Posterior cingulate gyrus (tissue), 11 donors: ENCODE data around the gene ZNF580.

Experiments
- DNase-seq, 10 donors: peaks; one replicate each; pipeline versions ENCODE4 v3.0.0 to v3.0.0-alpha.2; 2020 to 2021; ENCODE audit warnings: mixed read lengths in 3 of 10
- intact Hi-C: fragments of 100-400 bp; cut with DNase I; formaldehyde crosslinking; loops from one replicate; pipeline ENCODE4 v1.15.1; 2023

Gene ZNF580

GRCh38 chr19:55674459-55674840 is 33.6 kb downstream of the ZNF580 start:
- DNase-seq = no peak
- intact Hi-C loops = no loop called here

DNA sequence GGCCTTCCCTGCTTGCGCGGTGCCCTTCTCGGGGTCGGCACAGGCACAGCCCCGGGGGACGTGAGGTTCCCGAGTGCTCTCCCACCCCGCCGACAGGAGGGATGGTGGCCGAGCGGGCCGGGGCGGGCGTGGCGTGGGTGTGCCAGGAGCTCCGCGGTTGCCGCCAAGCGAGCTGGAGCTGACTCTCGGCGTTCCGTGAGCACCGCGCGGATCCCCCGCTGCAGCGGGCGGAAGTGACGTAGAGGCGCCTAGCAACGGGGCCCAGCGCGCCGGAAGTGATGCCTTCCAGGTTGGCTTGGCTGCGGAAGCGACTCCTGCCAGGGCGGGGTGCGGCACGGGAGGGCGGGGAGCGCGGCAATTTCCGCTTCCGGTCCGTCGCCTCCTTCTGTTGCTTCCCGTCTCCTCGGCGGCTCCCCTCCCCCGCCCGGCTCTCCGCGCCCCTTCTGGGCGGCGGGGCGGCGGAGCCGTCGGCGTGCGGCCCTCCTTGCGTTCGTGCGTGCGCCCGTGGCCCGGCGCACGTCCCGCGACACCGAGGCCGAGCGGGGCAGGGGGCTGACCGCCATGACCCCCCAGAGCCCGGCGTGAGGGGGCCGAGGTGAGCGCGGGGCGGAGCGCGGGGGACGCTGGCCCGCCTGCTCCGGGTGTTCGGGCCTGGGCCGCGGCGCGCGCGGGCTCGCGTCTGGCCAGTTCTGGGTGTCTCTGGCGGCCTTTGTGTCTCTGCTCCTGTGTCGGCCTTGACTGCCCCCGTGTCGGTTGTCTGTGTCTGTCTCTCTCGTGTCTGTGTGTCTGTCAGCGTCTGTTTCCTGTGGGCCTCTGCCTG is 34.2 kb downstream of the ZNF580 start, which contains the start of gene EPN1:
EPN1 (plus strand) TSS at position 386 of the 820 bp plus-strand sequence. CDS start 3,402 bp downstream, outside the sequence.
- intact Hi-C loops = no loop called here
- DNase-seq = peak; percentile 95 to 100 (median 97)

GRCh38 chr19:55675661-55676354 is 35.0 kb downstream of the ZNF580 start:
- intact Hi-C loops = no loop called here
- no peak for DNase-seq

DNA sequence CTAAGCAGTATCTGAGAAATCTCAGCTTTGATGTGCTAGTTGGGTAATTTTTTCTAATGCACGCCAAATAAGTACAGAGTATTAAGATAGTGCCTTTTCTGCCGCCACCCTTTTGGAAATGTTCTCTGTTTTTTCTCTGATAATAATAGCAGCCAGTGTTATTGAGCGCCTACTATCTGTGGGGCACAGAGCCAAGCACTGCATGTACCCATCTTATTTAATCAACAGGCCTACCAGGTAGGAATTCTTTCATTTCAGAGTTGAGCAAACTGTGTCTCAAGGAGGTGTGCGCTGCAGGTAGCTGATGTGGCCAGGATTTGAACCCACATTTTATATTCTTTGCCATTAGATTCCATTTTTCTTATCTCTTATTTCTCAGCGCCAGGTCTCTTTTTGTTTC is 35.6 kb downstream of the ZNF580 start:
- DNase-seq = no peak
- intact Hi-C loops = no loop called here

GRCh38 chr19:55676889-55677505 is 36.2 kb downstream of the ZNF580 start:
- intact Hi-C loops = no loop called here
- no peak for DNase-seq

- intact Hi-C loops = no loop called here
- DNase-seq = no peak
These were observed 36.8 kb downstream of the ZNF580 start for GRCh38 chr19:55677572-55678028.

- intact Hi-C loops = no loop called here
- peak in 1 of 10 donors; percentile 26 for DNase-seq
These were observed 37.4 kb downstream of the ZNF580 start for GRCh38 chr19:55678121-55678671.

DNA sequence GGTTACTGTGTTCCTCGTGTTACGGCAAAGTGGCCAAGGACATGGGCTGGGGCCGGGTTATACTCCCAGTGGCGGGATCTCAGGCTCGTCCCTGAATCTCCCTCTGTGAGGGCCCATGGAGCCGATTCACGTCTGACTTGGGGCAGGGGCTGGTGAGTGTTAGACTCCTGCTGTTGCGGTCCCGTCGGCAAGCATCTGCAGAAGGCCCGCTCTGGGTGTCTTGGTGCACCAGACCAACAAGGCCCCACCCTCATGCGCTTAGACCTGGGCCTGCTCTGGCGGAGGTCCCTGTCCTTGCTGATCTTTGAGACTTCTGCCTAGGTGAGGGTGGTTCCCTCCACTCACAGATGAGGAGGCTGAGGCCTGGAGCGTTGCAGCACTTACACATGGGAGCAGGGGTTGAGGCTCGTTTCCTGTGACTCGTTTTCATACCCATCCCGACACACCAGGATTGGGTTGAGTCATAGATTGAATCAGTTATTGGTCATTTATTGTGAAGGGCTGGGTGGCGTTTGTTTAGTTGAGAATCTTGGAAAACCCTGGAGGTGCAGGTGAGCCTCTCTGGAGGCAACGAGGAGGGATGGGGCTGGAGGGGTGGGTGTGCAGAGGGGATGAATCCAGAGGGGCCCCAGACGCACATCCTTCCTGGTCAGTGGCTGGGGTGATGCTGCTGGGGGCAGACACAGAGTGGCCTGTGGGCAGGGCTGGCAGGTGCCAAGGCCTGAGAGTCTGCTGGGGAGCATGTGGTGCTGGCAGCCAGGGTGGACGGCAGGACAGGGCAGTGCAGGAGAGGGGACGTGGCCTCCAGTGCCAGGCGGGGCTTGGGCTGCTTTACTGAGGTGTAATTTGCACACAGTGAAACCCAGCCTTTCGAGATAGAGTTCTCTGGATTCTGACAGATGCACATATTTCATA is 38.8 kb downstream of the ZNF580 start:
- intact Hi-C loops = no loop called here
- DNase-seq = no peak

- DNase-seq = no peak
These were observed 39.7 kb downstream of the ZNF580 start for GRCh38 chr19:55680339-55681130.

GRCh38 chr19:55681131-55682092 is 40.6 kb downstream of the ZNF580 start:
- intact Hi-C loops = no loop called here

More at GRCh38 chr19:55680339-55681130, 39.7 kb downstream of the ZNF580 start:
- intact Hi-C loops = no loop called here

DNA sequence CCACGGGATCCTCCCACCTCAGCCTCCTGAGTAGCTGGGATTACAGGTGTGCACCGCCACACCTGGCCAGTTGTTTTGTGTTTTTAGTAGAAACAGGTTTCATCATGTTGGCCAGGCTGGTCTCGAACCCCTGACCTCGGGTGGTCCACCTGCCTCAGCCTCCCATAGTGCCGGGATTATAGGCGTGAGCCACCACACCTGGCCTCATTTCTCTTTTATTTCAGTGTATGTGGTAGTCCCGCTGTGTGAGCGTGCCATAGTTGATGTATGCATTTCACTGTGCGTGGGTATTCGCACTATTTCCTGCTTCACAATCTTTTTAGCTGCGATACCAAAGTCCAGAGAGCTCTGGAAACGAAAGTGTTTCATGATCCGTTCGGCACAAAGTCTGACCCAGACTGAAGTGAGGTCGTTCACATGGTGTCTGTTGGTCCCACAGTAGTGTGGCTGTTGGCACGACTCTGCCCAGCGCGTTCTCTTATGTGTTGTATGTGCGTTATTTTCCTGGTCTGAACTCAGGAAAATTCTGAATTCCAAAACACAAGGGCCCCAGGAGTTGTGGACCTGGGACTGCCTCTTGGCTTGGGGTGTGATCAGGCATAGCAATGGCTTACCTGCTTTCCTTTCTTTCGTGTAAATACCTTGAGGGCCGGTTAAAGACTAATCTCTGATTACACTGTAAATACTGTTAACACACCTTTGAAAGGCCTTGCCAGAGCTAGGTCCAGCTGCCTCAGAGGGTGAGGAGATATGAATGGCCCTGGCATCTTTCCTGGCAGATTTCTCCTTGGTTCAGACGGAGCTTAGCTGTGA is 42.9 kb downstream of the ZNF580 start:
- intact Hi-C loops = no loop called here
- DNase-seq = no peak

More at GRCh38 chr19:55681131-55682092, 40.6 kb downstream of the ZNF580 start:
- no peak for DNase-seq

DNA sequence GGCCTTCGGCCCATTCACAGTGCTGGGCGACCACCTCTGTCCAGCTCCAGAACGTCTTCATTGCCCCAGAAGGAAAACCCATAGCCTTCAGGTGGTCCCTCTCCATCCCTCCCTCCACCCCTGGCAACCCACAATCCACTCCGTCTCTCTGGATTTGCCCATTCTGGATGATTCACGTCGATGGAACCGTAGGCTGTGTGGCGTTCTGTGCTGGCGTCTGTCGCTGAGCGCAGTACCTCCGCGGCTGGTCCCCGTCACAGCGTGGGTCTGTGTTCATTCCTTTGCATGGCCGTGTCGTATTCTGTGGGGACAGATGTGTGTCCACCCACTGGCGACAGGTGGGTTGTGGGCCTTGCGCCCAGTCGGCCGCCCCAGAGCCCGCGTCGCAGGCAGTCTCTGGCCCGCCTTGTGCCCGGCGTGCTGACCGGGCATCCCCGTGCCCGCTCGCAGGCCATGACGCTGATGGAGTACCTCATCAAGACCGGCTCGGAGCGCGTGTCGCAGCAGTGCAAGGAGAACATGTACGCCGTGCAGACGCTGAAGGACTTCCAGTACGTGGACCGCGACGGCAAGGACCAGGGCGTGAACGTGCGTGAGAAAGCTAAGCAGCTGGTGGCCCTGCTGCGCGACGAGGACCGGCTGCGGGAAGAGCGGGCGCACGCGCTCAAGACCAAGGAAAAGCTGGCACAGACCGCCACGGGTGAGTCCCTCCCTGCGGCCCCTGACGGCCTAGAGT is 44.3 kb downstream of the ZNF580 start:
- DNase-seq = peak in 3 of 10 donors; percentile 64 to 85 (median 71)
- intact Hi-C loops = no loop called here

DNA sequence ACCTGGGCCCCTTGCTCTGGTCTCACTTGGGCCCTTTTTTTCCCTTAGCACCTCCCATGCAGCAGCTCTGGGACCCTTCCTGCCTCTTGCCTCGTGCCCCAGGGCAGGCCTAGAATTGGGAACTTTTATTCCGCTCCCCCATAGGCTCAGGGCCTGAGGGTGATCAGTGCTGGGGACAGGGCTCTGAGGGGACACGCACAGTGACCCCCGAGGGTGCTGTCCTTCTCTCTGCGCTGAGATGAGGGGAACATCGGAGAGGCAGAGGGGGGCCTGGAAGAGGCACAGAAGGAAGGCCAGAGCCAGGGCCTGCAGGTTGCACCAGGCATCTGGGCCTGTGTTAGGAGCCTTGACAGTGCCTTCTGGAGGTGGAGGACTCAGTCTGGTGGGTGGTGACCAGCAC is 45.0 kb downstream of the ZNF580 start:
- intact Hi-C loops = no loop called here

DNA sequence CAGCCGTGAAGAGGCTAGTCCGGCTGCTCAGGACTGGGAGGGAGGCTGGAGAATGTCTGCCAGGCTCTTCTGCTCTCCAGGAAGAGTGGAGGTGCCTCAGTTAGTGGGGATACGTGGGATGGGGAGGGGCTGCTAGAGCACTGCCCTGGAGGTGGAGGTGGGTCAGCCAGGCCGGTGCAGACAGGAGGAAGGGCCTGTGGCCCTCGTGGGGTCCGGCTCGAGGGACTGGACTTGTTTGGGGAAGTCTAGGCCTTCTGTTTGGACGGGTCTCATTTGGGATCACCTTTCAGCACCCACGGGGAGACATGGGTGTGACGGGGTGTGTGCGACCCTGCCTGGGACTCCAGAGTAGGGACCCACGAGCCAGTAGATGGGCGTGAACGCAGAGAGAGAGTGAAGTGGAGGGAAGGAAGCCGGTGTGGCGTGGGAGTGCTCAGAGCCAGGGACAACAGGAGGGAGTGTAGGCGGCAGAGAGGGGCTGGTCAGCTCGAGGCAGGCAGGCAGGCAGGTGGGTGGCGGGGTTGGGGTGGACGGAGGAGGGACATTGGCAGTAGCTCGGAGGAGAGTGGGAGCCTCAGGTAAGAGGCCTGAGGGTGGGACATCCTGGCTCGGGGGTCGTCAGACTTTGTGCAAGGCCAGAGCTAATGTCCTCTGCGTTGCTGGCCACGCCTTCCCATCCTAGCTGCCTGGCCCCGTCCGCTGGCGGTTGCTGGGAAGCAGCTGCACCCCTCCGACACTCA is 45.7 kb downstream of the ZNF580 start:
- intact Hi-C loops = no loop called here
- peak in 3 of 10 donors; percentile 67 to 83 (median 73) for DNase-seq

More for the DNA sequence above, 45.0 kb downstream of the ZNF580 start:
- DNase-seq = peak in 2 of 10 donors; percentile 36 to 52
